K562 (cell line): ENCODE measurements around the gene PDHX. TPM values are rescaled to one million over a fixed set of nuclear protein-coding genes. Genes with fewer than 3 reads are reported as not detected.

Source experiments
- ATAC-seq: fragments of 200-7000 bp; cut with Tn5 transposase; 3 replicates; pipeline ENCODE4 v1.9.1; 2020; ENCODE audit warnings: moderate library complexity
- BruUV-seq: library from RNA; stranded (reverse); fragments of 400-500 nt; replicated peaks from 2 replicates; lab custom pipeline; 2021; lab: Mats Ljungman, UMichigan
- CTCF ChIA-PET: fragments of 300-600 bp; formaldehyde crosslinking; extraction: SDS; loops from one replicate; lab custom pipeline; 2021; ENCODE audit warnings: low intra/inter-chr PET ratio; lab: Yijun Ruan, JAX
- POLR2A ChIA-PET: fragments of 300-600, 350-650 bp; sonication (Branson Sonifier 250); formaldehyde crosslinking; extraction: SDS; loops from one replicate; lab custom pipeline; 2021; ENCODE audit warnings: antibody characterized with exemption, inconsistent platforms; lab: Yijun Ruan, JAX
- DNase-seq, 4 experiments: peaks; one replicate each; pipeline versions ENCODE4 v3.0.0 to v3.0.0-alpha.2; 2011 to 2018; ENCODE audit warnings: low spot score in 3 of 4, mixed read lengths in 3 of 4; ENCODE audit errors: extremely low read depth in 1 of 4
- FAIRE-seq: peaks from 2 replicates; lab custom pipeline; 2011; peaks lifted over from hg19 to GRCh38; lab: Jason Lieb, UNC
- H2AFZ ChIP-seq: 2 replicates; pipeline ENCODE4 v1.6.0; 2011; ENCODE audit warnings: low read depth, low read length, control low read depth, inconsistent platforms
- H3K27ac ChIP-seq: fragments of 200-600 bp; 3 replicates; pipeline ENCODE4 v1.8.0; 2011; ENCODE audit warnings: low read depth, mild to moderate bottlenecking, control low read depth, inconsistent platforms, low read length, moderate library complexity, mixed read lengths; ENCODE audit errors: extremely low read depth
- H3K27me3 ChIP-seq, 2 experiments: fragments of 300-600 bp in 1 of 2; 2 replicates in 1 of 2; 3 replicates in 1 of 2; pipeline versions ENCODE4 v1.6.0 to v1.8.0; 2011; ENCODE audit warnings: inconsistent platforms in 2 of 2, low read length in 2 of 2, mild to moderate bottlenecking in 1 of 2, mixed read lengths in 1 of 2, moderate library complexity in 1 of 2; ENCODE audit not compliant: control insufficient read depth in 2 of 2, insufficient read depth in 2 of 2
- H3K36me3 ChIP-seq: fragments of 300-600 bp; 3 replicates; pipeline ENCODE4 v1.8.0; 2011; ENCODE audit warnings: mild to moderate bottlenecking, low read length, inconsistent platforms; ENCODE audit not compliant: control insufficient read depth, insufficient read depth
- H3K4me1 ChIP-seq, 2 experiments: fragments of 200-600 bp in 1 of 2; replicated peaks in 1 of 2; 2 replicates in 1 of 2; 3 replicates in 1 of 2; pipeline versions ENCODE4 v1.5.1 to v1.8.0; 2011; ENCODE audit warnings: inconsistent platforms in 2 of 2, low read length in 2 of 2, mild to moderate bottlenecking in 1 of 2, mixed read lengths in 1 of 2, moderate library complexity in 1 of 2; ENCODE audit not compliant: control insufficient read depth in 2 of 2, insufficient read depth in 2 of 2
- H3K4me2 ChIP-seq: 2 replicates; pipeline ENCODE4 v1.6.1; 2011; ENCODE audit warnings: low read length, control low read depth, inconsistent platforms, mixed read lengths; ENCODE audit not compliant: insufficient read depth
- H3K4me3 ChIP-seq: fragments of 200-600 bp; sonication (generic), shearing (Covaris generic); 2 replicates; pipeline ENCODE4 v1.5.1; 2016; ENCODE audit warnings: control low read depth, inconsistent platforms
- H3K79me2 ChIP-seq: fragments of 200-600 bp; 3 replicates; pipeline ENCODE4 v1.8.0; 2011; ENCODE audit warnings: low read length, inconsistent platforms; ENCODE audit not compliant: control insufficient read depth, insufficient read depth
- H3K9ac ChIP-seq, 2 experiments: 2 replicates each; pipeline versions ENCODE4 v1.6.0 to v1.6.1; 2011; ENCODE audit warnings: low read depth in 2 of 2, low read length in 2 of 2, control low read depth in 1 of 2, inconsistent platforms in 1 of 2, mild to moderate bottlenecking in 1 of 2, mixed read lengths in 1 of 2; ENCODE audit not compliant: insufficient read depth in 1 of 2
- H3K9me1 ChIP-seq: one replicate; pipeline ENCODE4 v1.6.0; 2011; ENCODE audit warnings: inconsistent platforms, mild to moderate bottlenecking, low read length, moderate library complexity; ENCODE audit not compliant: control insufficient read depth, insufficient read depth
- H3K9me3 ChIP-seq: replicated peaks from 2 replicates; pipeline ENCODE4 v1.5.1; 2011; ENCODE audit warnings: low read depth, low read length, inconsistent platforms; ENCODE audit not compliant: control insufficient read depth, insufficient read depth
- H4K20me1 ChIP-seq: replicated peaks from 2 replicates; pipeline ENCODE4 v1.6.1; 2011; ENCODE audit warnings: low read length, inconsistent platforms, mixed read lengths; ENCODE audit not compliant: control insufficient read depth, insufficient read depth
- BRCA1 ChIP-seq, 2 experiments: fragments of 450-650 bp in 1 of 2; sonication (generic) in 1 of 2; formaldehyde crosslinking in 1 of 2; IDR thresholded peaks; 2 replicates each; pipeline versions ENCODE4 v1.5.0 to v1.6.1; 2017 to 2020; ENCODE audit warnings: mild to moderate bottlenecking in 1 of 2, missing genetic modification reagents in 1 of 2
- DNMT1 ChIP-seq: fragments of 450-650 bp; IDR thresholded peaks from 2 replicates; pipeline ENCODE4 v1.6.1; 2016; ENCODE audit warnings: antibody characterized with exemption, mild to moderate bottlenecking
- HNRNPH1 ChIP-seq: fragments of 200-400 bp; formaldehyde crosslinking; optimal IDR thresholded peaks from 2 replicates; pipeline ENCODE3; 2017; ENCODE audit warnings: low read depth, mild to moderate bottlenecking, low read length, moderate library complexity
- MCM5 ChIP-seq: fragments of 450-650 bp; IDR thresholded peaks from 2 replicates; pipeline ENCODE4 v1.6.1; 2016; ENCODE audit warnings: low read depth
- NCOA2 ChIP-seq, 2 experiments: fragments of 450-650 bp; IDR thresholded peaks; 2 replicates each; pipeline ENCODE4 v1.6.1; 2018; ENCODE audit warnings: mild to moderate bottlenecking in 2 of 2, moderate library complexity in 1 of 2; ENCODE audit not compliant: partially characterized antibody in 2 of 2
- POLR2H ChIP-seq: IDR thresholded peaks from 2 replicates; pipeline ENCODE4 v1.6.1; 2016; ENCODE audit warnings: missing genetic modification characterization, low read depth, mild to moderate bottlenecking, control low read depth, missing compliant biosample characterization, moderate library complexity
- RBM14 ChIP-seq: fragments of 200-400 bp; formaldehyde crosslinking; IDR thresholded peaks from 2 replicates; pipeline ENCODE4 v1.6.1; 2018; ENCODE audit warnings: low read depth, mild to moderate bottlenecking, low read length, moderate library complexity, borderline replicate concordance; ENCODE audit not compliant: insufficient read depth
- TFAM ChIP-seq: fragments of 250-450 bp; sonication (Bioruptor Pico); conservative IDR thresholded peaks from 2 replicates; pipeline ENCODE4 v1.5.0; 2021; ENCODE audit warnings: mild to moderate bottlenecking, moderate library complexity
- THAP12 ChIP-seq: fragments of 250-450 bp; sonication (Bioruptor Pico); IDR thresholded peaks from 2 replicates; pipeline ENCODE4 v1.9.0; 2021; ENCODE audit warnings: mild to moderate bottlenecking, inconsistent platforms
- XRCC4 ChIP-seq: IDR thresholded peaks from one replicate; pipeline ENCODE4 v1.6.1; 2011; ENCODE audit not compliant: insufficient read depth, insufficient read length; ENCODE audit errors: extremely low read depth
- ZBTB2 ChIP-seq: fragments of 450-650 bp; IDR thresholded peaks from 2 replicates; pipeline ENCODE4 v1.6.1; 2016; ENCODE audit warnings: antibody characterized with exemption
- ZBTB49 ChIP-seq: sonication (generic); formaldehyde crosslinking; IDR thresholded peaks from 2 replicates; pipeline ENCODE4 v1.8.0; 2022; ENCODE audit warnings: missing genetic modification reagents, mild to moderate bottlenecking, borderline replicate concordance
- ZNF124 ChIP-seq: sonication (generic); formaldehyde crosslinking; IDR thresholded peaks from 2 replicates; pipeline ENCODE4 v1.8.1; 2022; ENCODE audit warnings: missing genetic modification reagents
- ZNF24 ChIP-seq: fragments of 450-650 bp; IDR thresholded peaks from 2 replicates; pipeline ENCODE4 v1.6.1; 2016
- ZNF311 ChIP-seq: fragments of 250-450 bp; sonication (Bioruptor Pico); IDR thresholded peaks from 2 replicates; pipeline ENCODE4 v1.4.0; 2020; ENCODE audit warnings: mild to moderate bottlenecking, moderate library complexity
- ZNF347 ChIP-seq: fragments of 450-650 bp; formaldehyde crosslinking; IDR thresholded peaks from 2 replicates; pipeline ENCODE4 v1.4.0; 2020; ENCODE audit warnings: low read depth, mild to moderate bottlenecking, moderate library complexity
- in situ Hi-C: fragments of 300-500 bp; cut with MboI; formaldehyde crosslinking; loops from 4 replicates; pipeline ENCODE4 v1.15.0; 2018; ENCODE audit warnings: inconsistent platforms, mixed read lengths
- intact Hi-C: fragments of 100-400 bp; cut with micrococcal nuclease; formaldehyde crosslinking; loops from 2 replicates; pipeline ENCODE4 v1.14.2; 2022
- polyA plus RNA-seq, 8 experiments: library from polyadenylated mRNA; depleted of rRNA in 4 of 8; stranded (reverse) in 5 of 8; unstranded in 3 of 8; fragments of >200 nt; fragmentation: Nextera tagmentation in 2 of 8; fragmentation: Illumina TruSeq in 1 of 8; extraction: Ambion mirVana in 2 of 8; extraction: Trizol in 1 of 8; gene quantifications; 2 replicates each; pipeline versions ENCODE4 v1.2.1 to v1.2.3, GENCODE V29; 2011 to 2014; ENCODE audit warnings: inconsistent platforms in 1 of 8, missing spikeins in 1 of 8
- total RNA-seq, 7 experiments: library from RNA; depleted of rRNA in 6 of 7; stranded (reverse); fragments of >200 nt in 6 of 7; fragmentation: Illumina TruSeq in 2 of 7; extraction: Trizol in 2 of 7; gene quantifications; 2 replicates each; pipeline versions ENCODE4 v1.2.1 to v1.2.3, GENCODE V29; 2011 to 2021; ENCODE audit warnings: low replicate concordance in 1 of 7

Gene PDHX
- total and polyA plus RNA-seq, 9 of the 15 experiments (the other 6 are each of a cell fraction or from before 2014, with no cell fraction given): 20.8 to 43.5 (median 31.2) TPM

- no peak for ATAC-seq
- POLR2A ChIA-PET: no interaction called here
- no TSS peak for BruUV-seq
- no peak for TF ChIP-seq DNMT1
- no peak for TF ChIP-seq BRCA1 (IDR thresholded peaks at IDR 0.05)
- TF ChIP-seq BRCA1 (CRISPR knock-in tag; IDR thresholded peaks at IDR 0.05): no peak
- no peak for TF ChIP-seq ZNF347 (CRISPR knock-in tag)
- TF ChIP-seq XRCC4: no peak
- TF ChIP-seq TFAM: no peak
- no peak for TF ChIP-seq ZNF311
- no peak for TF ChIP-seq POLR2H (tag)
- no peak for TF ChIP-seq RBM14
- TF ChIP-seq HNRNPH1: no peak
- no peak for TF ChIP-seq ZBTB2
- TF ChIP-seq ZBTB49 (CRISPR knock-in tag): no peak
- no peak for TF ChIP-seq NCOA2 (IDR thresholded peaks at IDR 0.05; ENCODE audit: partially characterized antibody in 2 of 2)
- no peak for TF ChIP-seq MCM5
- no peak for TF ChIP-seq THAP12 (CRISPR knock-in tag)
- TF ChIP-seq ZNF124: no peak
- no peak for TF ChIP-seq ZNF24
Observed at GRCh38 chr11:34970480-34970879, 54.1 kb downstream of the PDHX start.

More at GRCh38 chr11:34970480-34970879, 54.1 kb downstream of the PDHX start:
- no peak overlapping the region for H2AFZ ChIP-seq
- no peaks in the 10 kb centered on the region for H3K79me2 ChIP-seq
- no peaks in the 10 kb centered on the region for H3K4me1 ChIP-seq
- no peak overlapping the region for H3K9ac ChIP-seq
- no peaks in the 10 kb centered on the region for H3K9me3 ChIP-seq
- no peaks in the 10 kb centered on the region for H4K20me1 ChIP-seq
- no peak overlapping the region for H3K27ac ChIP-seq
- CTCF ChIA-PET: no interaction called here
- DNase-seq: no peak
- intact Hi-C loops: no loop called here
- H3K36me3 ChIP-seq: peaks cover 53% of the 10 kb centered on the region; the same call in 2 of the 3 replicates
- H3K9me1 ChIP-seq: no peaks in the 10 kb centered on the region
- in situ Hi-C loops: no loop called here
- H3K4me2 ChIP-seq: no peak overlapping the region
- no peak for FAIRE-seq
- no peaks in the 10 kb centered on the region for H3K27me3 ChIP-seq
- no peak overlapping the region for H3K4me3 ChIP-seq
